22Rv1 (cell line): ENCODE results near the gene GPC6.

Source experiments
- CTCF ChIP-seq: fragments of 450-650 bp; IDR thresholded peaks from 2 replicates; pipeline ENCODE4 v1.5.1; 2017; ENCODE audit warnings: mild to moderate bottlenecking
- ZFX ChIP-seq: fragments of 450-650 bp; IDR thresholded peaks from 2 replicates; pipeline ENCODE4 v1.6.1; 2017; ENCODE audit warnings: antibody characterized with exemption, borderline replicate concordance

- TF ChIP-seq CTCF, result no peak
- TF ChIP-seq ZFX, result no peak
Observed at GRCh38 chr13:93753639-93754038, 527.0 kb downstream of the GPC6 start.
